GM04504 (cell line): ENCODE measurements around the gene ECM2.
A peak's percentile ranks its signal among the peaks of the same experiment; 100 is the strongest.

Experiments
- DNase-seq: peaks from one replicate; pipeline ENCODE4 v3.0.0-alpha.2; 2012; ENCODE audit warnings: low read depth

Gene ECM2

DNA sequence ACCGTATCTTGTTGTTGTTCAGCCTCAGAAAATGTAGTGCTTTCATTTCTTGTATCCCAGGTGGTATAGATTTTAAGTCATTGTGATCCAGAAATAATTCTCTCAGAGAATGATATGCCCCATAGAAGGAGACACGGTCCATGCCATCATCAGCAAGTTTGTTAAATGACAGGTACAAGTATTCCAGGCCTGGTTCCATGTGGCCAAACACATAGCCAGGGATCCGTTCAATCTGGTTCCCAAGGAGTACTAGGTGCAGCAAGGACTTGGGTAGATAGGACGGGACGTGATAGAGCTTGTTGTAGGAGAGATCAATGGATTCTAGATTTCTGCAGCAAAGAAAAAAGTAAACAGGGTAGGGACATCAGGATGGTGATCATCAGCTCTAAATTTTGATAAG lies 35.1 kb downstream of the ECM2 start:
- no peak for DNase-seq

- no peak for DNase-seq
These were observed 36.1 kb downstream of the ECM2 start for GRCh38 chr9:92499701-92500100.

GRCh38 chr9:92496396-92497176 lies 39.2 kb downstream of the ECM2 start:
- no peak for DNase-seq

GRCh38 chr9:92494856-92495255 lies 40.9 kb downstream of the ECM2 start:
- no peak for DNase-seq

DNA sequence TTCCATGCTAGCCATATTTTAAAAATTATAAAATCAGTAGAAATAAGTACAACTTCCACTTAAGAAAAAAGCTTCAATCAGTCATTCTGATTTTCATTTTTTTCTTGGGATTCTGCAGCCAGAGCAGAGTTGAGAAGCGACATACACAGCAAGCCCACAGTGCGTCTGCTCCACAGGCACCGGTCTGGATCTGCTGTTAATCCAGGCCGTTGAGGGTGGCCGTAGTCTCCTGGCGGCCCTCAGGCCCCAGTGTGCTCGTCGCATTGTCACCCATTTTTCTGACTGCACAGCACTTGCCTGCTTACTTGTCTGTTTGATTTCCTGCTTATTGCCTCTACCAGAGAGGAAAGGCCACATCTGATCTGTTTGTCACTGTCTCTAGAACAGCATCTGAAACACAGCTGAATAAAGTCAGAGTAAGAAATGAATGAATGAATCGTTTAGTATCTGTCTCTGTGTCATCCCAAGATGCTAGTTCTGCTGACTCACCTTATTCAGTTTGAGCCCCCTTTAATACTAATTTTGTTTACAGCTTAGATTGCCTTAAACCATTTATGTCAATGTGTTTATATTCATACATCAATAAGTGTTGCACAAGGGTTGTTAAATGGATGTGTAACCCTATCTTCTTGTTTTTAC lies 41.9 kb downstream of the ECM2 start:
- no peak for DNase-seq

GRCh38 chr9:92492781-92493401 lies 42.9 kb downstream of the ECM2 start:
- no peak for DNase-seq

DNA sequence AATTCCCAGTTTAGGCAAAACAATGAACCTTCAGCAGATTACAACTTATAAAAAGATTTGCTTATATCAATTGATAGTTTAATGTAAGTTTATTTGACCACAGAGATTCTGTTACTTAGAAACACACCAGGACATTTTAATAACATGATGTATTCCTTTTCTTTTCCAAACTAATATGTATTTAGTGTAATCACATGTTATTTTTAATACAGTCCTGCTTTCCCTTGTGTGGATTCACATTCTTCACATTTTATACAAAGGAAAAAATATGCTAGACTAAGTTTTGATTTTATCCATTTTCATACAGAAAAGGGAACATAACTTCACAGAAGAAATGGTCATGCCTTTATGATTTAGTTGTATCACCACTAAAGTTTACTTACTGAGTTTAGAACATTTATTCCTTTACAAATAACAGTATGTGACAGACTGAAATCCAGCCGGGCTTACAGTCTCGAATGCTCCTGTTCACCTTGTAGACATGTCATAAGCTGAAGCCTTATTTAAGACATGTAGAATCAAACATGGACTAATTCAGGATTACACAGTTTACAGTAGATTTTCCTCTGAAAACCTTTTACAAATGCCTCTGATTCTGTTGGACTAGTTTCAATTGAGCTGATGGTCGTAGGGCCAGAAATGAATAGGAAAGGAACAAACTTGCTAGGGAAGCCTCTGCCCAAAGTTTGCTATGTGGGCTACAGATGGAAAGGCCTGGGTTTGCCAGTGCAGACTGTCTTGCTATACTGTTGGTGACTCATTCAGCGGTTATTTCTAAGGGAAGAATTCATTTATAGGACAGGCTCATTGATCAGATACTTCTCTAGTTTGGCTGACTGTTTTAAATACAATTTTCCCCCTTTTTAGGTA lies 46.9 kb downstream of the ECM2 start:
- no peak for DNase-seq

GRCh38 chr9:92486371-92486770 lies 49.4 kb downstream of the ECM2 start:
- no peak for DNase-seq

DNA sequence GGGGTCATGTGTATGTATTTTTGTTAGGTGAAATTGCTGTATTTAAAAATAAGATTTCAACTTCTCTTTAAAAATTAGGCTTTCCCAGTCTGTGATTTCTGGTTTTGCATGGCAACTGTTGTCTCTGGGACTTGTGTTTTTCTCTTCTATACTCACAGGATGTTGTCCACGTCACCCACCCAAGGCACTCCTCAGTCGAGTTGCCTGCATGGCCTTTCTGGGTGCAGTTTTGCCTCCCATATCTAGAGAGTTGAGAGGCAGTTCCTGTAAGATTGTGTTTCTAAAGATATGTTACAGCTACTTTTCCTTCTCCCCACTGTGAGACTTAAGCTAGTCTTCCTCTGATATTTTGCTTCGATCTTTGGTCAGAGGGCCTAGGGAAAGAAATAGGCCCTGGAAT lies 51.2 kb downstream of the ECM2 start:
- no peak for DNase-seq

DNA sequence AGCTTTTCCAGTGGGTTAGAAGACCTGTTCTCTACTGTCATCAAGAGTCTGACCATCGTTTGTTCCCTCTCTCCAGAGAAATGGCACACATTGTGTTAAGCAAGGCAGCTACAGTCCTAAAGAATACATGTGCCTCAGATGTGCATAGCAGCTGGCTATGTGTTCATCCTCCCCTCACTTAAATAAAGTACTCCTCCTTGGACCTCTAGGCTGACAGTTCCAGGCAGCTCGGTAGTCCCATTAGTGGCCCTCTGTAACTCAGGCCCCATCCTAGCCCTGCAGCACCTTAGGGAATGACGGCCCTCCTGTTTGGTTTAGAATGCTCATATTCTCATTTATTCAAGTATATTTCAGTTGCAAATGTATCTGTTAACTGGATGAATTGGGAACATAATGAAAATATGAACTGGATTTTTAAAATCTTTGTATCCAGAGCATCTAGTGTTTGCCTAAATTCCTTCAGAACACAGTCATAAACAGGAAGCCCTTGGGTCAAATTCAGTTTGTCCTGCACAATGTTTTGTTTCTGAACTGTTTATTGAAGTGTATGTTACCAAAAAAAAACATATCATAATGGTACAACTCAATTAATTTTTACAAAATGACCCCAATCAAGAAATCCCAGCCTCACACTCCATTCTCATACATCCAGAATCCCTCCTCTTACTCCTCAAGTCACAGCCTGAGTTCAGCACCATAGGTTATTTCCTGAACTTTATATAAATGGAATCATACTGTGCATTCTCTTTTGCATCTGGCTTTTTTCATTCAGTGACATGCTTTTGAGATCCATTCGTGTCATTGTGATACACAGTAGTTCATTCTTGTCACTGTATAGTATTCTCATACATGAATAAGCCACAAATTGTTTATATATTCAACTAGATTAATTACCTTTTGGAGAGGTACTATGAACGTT lies 51.9 kb downstream of the ECM2 start:
- DNase-seq, result no peak

- no peak for DNase-seq
These were observed 53.0 kb downstream of the ECM2 start for GRCh38 chr9:92482805-92483204.

DNA sequence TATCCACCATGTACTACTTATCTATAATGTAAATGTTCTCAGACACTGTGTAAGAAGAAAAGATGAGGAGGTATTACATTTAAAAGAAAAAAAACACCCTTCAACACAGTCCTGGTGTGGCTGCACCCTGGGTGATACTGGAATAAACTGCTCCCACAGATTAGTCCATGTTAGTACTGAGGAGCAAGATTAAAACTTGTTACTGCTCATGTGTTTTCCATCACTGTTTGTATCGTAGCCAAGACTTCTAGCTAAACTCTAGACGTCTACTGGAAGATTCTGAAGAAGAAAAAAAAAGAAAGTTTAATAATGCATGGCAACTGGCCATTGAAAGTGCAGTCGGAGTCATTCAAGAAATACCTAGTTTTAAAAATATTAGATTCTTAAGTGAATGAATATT lies 53.5 kb downstream of the ECM2 start, which contains the start of gene ASPN:
Gene ASPN, minus strand, starts transcription at position 178 of the 400 bp plus-strand sequence.
- peak; percentile 52 for DNase-seq

- DNase-seq, result no peak
These were observed 54.7 kb downstream of the ECM2 start for GRCh38 chr9:92480986-92481633.

DNA sequence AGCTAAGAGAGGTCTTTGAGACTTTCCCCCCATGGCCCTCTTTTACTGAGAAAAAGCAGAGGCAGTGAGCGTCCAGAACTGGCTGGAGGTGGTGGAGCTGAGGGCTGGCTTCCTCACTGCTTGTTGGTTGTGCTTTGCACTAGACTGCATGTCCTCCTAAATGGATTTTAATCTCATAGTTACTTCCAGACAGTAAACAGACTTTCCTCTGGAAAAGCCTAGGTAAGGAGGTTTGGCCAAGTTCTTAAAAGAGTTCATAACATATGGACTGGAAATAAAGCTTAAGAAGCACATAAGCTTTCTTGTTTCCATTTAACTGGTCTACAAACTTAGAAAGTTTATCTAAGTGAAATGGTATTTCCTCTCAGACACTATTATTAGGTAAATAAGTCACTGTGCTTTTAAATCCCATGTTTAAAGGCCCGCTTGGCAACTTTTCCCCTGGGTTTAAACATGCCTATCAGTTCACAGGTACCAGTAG lies 55.5 kb downstream of the ECM2 start:
- no peak for DNase-seq

- DNase-seq, result no peak
These were observed 56.4 kb downstream of the ECM2 start for GRCh38 chr9:92479346-92479745.

- DNase-seq, result no peak
These were observed 57.0 kb downstream of the ECM2 start for GRCh38 chr9:92478783-92479182.

DNA sequence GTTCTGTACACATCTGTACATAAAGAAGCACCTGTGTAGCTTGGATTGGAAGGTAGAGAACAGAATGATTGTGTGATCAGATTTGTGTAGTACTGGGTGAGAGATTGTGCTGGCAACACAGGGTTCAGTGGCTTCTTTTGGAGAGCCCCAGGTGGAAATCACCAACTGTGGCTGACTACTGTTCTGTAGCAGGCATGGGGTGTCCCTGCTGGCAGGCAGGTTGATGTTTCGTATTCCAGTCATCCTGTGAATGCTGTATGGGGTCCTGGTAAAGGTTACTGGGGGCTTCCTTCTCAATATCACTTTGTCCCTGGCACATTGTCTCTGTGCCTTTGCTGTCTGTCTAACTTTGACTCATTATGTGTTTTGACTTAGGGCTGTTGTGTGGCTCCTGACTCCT lies 58.8 kb downstream of the ECM2 start:
- DNase-seq, result no peak

DNA sequence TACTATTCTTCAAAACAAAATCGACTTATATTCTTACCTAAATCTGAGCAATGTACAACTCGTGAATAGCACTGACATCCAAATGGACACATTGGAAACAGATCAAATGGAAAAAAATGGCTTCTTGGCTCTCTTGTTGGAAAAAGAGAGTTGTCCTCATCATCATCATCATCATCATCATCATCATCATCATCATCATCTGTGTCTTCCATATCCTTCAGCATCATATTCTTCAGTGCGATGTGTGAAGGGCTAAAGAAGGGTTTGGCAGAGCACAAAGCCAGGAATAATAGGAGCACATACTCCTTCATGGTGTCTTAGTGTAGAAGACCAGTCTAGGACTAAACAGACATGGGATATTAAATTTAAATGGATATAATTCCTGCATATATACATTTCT lies 61.2 kb downstream of the ECM2 start:
- DNase-seq, result no peak

DNA sequence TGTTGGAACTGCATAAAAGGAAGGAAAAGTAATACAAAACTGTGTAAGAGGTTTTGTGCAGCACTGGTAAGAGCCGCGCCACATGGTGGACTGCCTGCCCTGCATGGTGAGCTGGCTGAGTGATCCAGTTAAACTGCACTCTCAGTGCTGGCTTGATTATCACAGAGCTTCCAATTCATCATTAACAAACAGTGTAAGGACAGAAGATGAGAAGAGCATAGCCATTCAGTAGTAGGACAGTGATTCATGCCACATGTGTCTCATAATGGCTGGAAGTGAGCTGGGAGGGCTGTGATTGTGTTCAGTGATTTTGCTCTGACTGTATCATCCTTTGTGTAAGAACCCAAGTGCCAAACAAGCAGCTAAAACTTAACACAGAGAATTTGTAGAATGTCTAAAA lies 67.6 kb downstream of the ECM2 start:
- peak; percentile 57 for DNase-seq

DNA sequence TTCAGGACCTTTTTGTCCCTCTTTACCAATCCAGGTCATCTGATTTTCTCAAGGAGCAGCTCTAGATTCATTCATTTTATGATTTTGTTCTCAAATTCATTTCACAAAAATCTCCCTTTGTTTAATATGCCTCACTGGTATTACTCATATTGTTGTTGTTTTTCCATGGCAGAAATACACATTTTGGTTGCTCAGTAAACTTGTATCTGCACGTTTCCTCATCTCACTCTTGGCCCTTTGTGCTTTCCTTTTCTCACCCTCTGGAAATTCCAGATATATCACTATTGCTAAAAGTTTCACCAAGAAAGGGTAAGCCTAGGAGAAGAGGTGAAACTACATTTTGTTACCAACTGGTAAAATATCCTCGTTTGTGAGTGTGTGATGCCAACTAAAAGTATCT lies 68.3 kb downstream of the ECM2 start:
- no peak for DNase-seq

DNA sequence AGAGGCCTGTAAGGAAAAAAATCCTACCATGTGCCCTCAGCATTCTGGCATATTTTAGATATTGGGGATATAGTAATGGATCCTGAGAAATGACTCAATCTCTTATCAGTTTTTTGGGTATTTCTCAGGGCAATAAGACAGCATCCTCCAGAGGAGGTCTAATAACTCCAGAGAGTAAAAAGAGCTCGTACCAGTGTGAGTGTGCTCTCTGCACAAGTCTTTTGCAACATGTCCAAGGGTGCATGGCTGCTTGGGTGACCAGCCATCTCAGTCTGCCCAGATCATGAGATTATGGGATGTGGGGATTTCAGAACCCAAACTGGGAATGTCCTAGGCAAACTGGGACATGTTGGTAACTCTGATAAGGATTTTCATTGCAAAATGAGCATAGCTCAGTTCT lies 68.7 kb downstream of the ECM2 start:
- DNase-seq, result no peak
